ENCODE results near the gene UMPS.

Gene UMPS

GRCh38 chr3:124764746-124765145 is 34.5 kb downstream of the UMPS start:
- no peak for DNase-seq

- no peak for DNase-seq
Observed at GRCh38 chr3:124765197-124765840, 35.1 kb downstream of the UMPS start.

GRCh38 chr3:124766113-124767095 is 36.2 kb downstream of the UMPS start:
- no peak for DNase-seq

GRCh38 chr3:124767264-124767663 is 37.0 kb downstream of the UMPS start:
- no peak for DNase-seq

- no peak for DNase-seq
Observed at GRCh38 chr3:124767691-124768090, 37.4 kb downstream of the UMPS start.

- no peak for DNase-seq
Observed at GRCh38 chr3:124768812-124769211, 38.6 kb downstream of the UMPS start.

- DNase-seq, result no peak
Observed at GRCh38 chr3:124769462-124769861, 39.2 kb downstream of the UMPS start.

GRCh38 chr3:124770336-124771082 is 40.3 kb downstream of the UMPS start:
- DNase-seq, result no peak

GRCh38 chr3:124771083-124771445 is 40.8 kb downstream of the UMPS start:
- DNase-seq, result no peak

GRCh38 chr3:124772081-124772831 is 42.0 kb downstream of the UMPS start:
- no peak for DNase-seq

- no peak for DNase-seq
Observed at GRCh38 chr3:124773351-124774326, 43.4 kb downstream of the UMPS start.

GRCh38 chr3:124774327-124774718 is 44.1 kb downstream of the UMPS start:
- DNase-seq, result no peak

GRCh38 chr3:124774841-124775402 is 44.7 kb downstream of the UMPS start:
- no peak for DNase-seq

GRCh38 chr3:124775877-124776276 is 45.6 kb downstream of the UMPS start:
- no peak for DNase-seq

- no peak for DNase-seq
Observed at GRCh38 chr3:124776856-124777255, 46.6 kb downstream of the UMPS start.

- no peak for DNase-seq
Observed at GRCh38 chr3:124777762-124778470, 47.7 kb downstream of the UMPS start.

GRCh38 chr3:124779116-124779515 is 48.9 kb downstream of the UMPS start:
- no peak for DNase-seq

GRCh38 chr3:124779751-124780191 is 49.5 kb downstream of the UMPS start:
- no peak for DNase-seq

GRCh38 chr3:124780356-124780755 is 50.1 kb downstream of the UMPS start:
- no peak for DNase-seq

- DNase-seq, result no peak
Observed at GRCh38 chr3:124780761-124781475, 50.7 kb downstream of the UMPS start.
